IMR-90 (cell line): ENCODE measurements around the gene ZMYND11. TPM values are rescaled to one million over a fixed set of nuclear protein-coding genes. Genes with fewer than 3 reads are reported as not detected.
A peak's percentile ranks its signal among the peaks of the same experiment; 100 is the strongest.

Experiments used
- ATAC-seq: fragments of 200-7000 bp; cut with Tn5 transposase; 2 replicates; pipeline ENCODE4 v1.9.1; 2020; ENCODE audit warnings: low read depth, mild to moderate bottlenecking, moderate library complexity
- BruUV-seq: library from RNA; stranded (reverse); fragments of 400-500 nt; replicated peaks from 2 replicates; lab custom pipeline; 2021; lab: Mats Ljungman, UMichigan
- CTCF ChIA-PET: fragments of 300-600 bp; formaldehyde crosslinking; extraction: SDS; loops from one replicate; lab custom pipeline; 2021; ENCODE audit warnings: antibody characterized with exemption; lab: Yijun Ruan, JAX
- POLR2A ChIA-PET: fragments of 300-600 bp; sonication (Branson Sonifier 250); formaldehyde crosslinking; loops from one replicate; lab custom pipeline; 2022; ENCODE audit warnings: antibody characterized with exemption; ENCODE audit not compliant: unreplicated experiment; lab: Charles Lee
- DNase-seq: peaks from one replicate; pipeline ENCODE4 v3.0.0; 2013
- H2AFZ ChIP-seq: replicated peaks from 2 replicates; pipeline ENCODE3; 2013; ENCODE audit warnings: low read length, mild to moderate bottlenecking; ENCODE audit not compliant: poor library complexity
- H2AK5ac ChIP-seq: 2 replicates; pipeline ENCODE4 v1.6.1; 2013; ENCODE audit warnings: low read depth, low read length, inconsistent platforms
- H2AK9ac ChIP-seq: replicated peaks from 2 replicates; pipeline ENCODE3; 2013; ENCODE audit warnings: mild to moderate bottlenecking, low read depth, low read length, moderate library complexity; ENCODE audit not compliant: poor library complexity
- H2BK120ac ChIP-seq: 2 replicates; pipeline ENCODE4 v1.6.1; 2013; ENCODE audit warnings: low read depth, low read length, inconsistent platforms
- H2BK15ac ChIP-seq: 3 replicates; pipeline ENCODE4 v1.6.1; 2013; ENCODE audit warnings: low read depth, low read length, inconsistent platforms
- H2BK20ac ChIP-seq: 2 replicates; pipeline ENCODE4 v1.6.1; 2013; ENCODE audit warnings: low read depth, mild to moderate bottlenecking, inconsistent platforms, low read length, moderate library complexity
- H2BK5ac ChIP-seq: 2 replicates; pipeline ENCODE4 v1.6.1; 2013; ENCODE audit warnings: mild to moderate bottlenecking, low read depth, low read length, inconsistent platforms; ENCODE audit not compliant: poor library complexity, severe bottlenecking
- H3K14ac ChIP-seq: replicated peaks from 2 replicates; pipeline ENCODE4 v1.6.1; 2013; ENCODE audit warnings: low read depth, low read length, inconsistent platforms
- H3K18ac ChIP-seq: 2 replicates; pipeline ENCODE4 v1.6.1; 2013; ENCODE audit warnings: low read depth, low read length, control low read depth
- H3K23ac ChIP-seq: 2 replicates; pipeline ENCODE4 v1.6.1; 2013; ENCODE audit warnings: low read depth, low read length, inconsistent platforms
- H3K27ac ChIP-seq: 2 replicates; pipeline ENCODE4 v1.5.1; 2013; ENCODE audit warnings: mild to moderate bottlenecking, control low read depth, low read length; ENCODE audit not compliant: insufficient read depth
- H3K27me3 ChIP-seq: 2 replicates; pipeline ENCODE4 v1.6.1; 2013; ENCODE audit warnings: low read length; ENCODE audit not compliant: control insufficient read depth, insufficient read depth
- H3K36me3 ChIP-seq: 2 replicates; pipeline ENCODE4 v1.6.1; 2013; ENCODE audit warnings: low read length, mixed read lengths; ENCODE audit not compliant: control insufficient read depth, insufficient read depth
- H3K4ac ChIP-seq: 2 replicates; pipeline ENCODE4 v1.6.1; 2013; ENCODE audit warnings: low read depth, low read length, inconsistent platforms
- H3K4me1 ChIP-seq: 2 replicates; pipeline ENCODE4 v1.6.1; 2013; ENCODE audit warnings: low read length, mixed read lengths; ENCODE audit not compliant: control insufficient read depth, insufficient read depth
- H3K4me2 ChIP-seq: 2 replicates; pipeline ENCODE4 v1.6.1; 2013; ENCODE audit warnings: low read depth, mild to moderate bottlenecking, control low read depth, low read length, moderate library complexity
- H3K4me3 ChIP-seq: 2 replicates; pipeline ENCODE4 v1.5.1; 2013; ENCODE audit warnings: low read depth, mild to moderate bottlenecking, control low read depth, low read length, moderate library complexity; ENCODE audit not compliant: insufficient read depth
- H3K56ac ChIP-seq: 2 replicates; pipeline ENCODE4 v1.6.1; 2013; ENCODE audit warnings: low read length, inconsistent platforms; ENCODE audit not compliant: insufficient read depth; ENCODE audit errors: extremely low read depth
- H3K79me1 ChIP-seq, 2 experiments: 2 replicates each; pipeline ENCODE4 v1.6.1; 2013; ENCODE audit warnings: low read length in 2 of 2, inconsistent platforms in 1 of 2, low read depth in 1 of 2
- H3K9ac ChIP-seq: 2 replicates; pipeline ENCODE4 v1.6.1; 2013; ENCODE audit warnings: low read depth, low read length, control low read depth
- H3K9me1 ChIP-seq: 2 replicates; pipeline ENCODE4 v1.6.1; 2013; ENCODE audit warnings: low read length, inconsistent platforms; ENCODE audit not compliant: insufficient read depth
- H3K9me3 ChIP-seq: 2 replicates; pipeline ENCODE4 v1.6.1; 2013; ENCODE audit warnings: low read length; ENCODE audit not compliant: control insufficient read depth, insufficient read depth
- H4K20me1 ChIP-seq: 2 replicates; pipeline ENCODE4 v1.6.1; 2013; ENCODE audit warnings: low read length, inconsistent platforms; ENCODE audit not compliant: insufficient read depth
- H4K5ac ChIP-seq: 2 replicates; pipeline ENCODE4 v1.6.1; 2013; ENCODE audit warnings: mild to moderate bottlenecking, low read depth, low read length, control low read depth
- H4K8ac ChIP-seq, 2 experiments: 2 replicates each; pipeline ENCODE4 v1.6.1; 2013; ENCODE audit warnings: low read depth in 2 of 2, low read length in 2 of 2, control low read depth in 1 of 2, inconsistent platforms in 1 of 2
- H4K91ac ChIP-seq: 2 replicates; pipeline ENCODE4 v1.6.1; 2013; ENCODE audit warnings: low read depth, low read length, inconsistent platforms; ENCODE audit not compliant: insufficient read depth
- CTCF ChIP-seq: conservative IDR thresholded peaks from 2 replicates; pipeline ENCODE4 v1.5.1; 2012; ENCODE audit warnings: mild to moderate bottlenecking, low read depth, low read length, improper control_type of control experiment
- POLR2A ChIP-seq: IDR thresholded peaks from 2 replicates; pipeline ENCODE4 v1.6.1; 2012; ENCODE audit warnings: mild to moderate bottlenecking, low read depth, low read length
- RAD21 ChIP-seq: IDR thresholded peaks from 2 replicates; pipeline ENCODE4 v1.6.1; 2012; ENCODE audit warnings: low read length, improper control_type of control experiment
- SMC3 ChIP-seq: fragments of 150-350 bp; IDR thresholded peaks from 2 replicates; pipeline ENCODE4 v1.6.1; 2016; ENCODE audit warnings: low read depth, mild to moderate bottlenecking, antibody characterized with exemption, low read length, moderate library complexity
- WGBS, 2 experiments: methylation state at CpG; one replicate each; pipeline versions ENCODE4 v1.1.5 to v1.1.7; 2013; ENCODE audit warnings: missing lambda C conversion rate in 2 of 2; ENCODE audit not compliant: insufficient read length in 1 of 2; ENCODE audit errors: extremely low coverage in 2 of 2; 5-methylcytosine and 5-hydroxymethylcytosine counted together
- dilution Hi-C: fragments of 300-500 bp; cut with HindIII; formaldehyde crosslinking; loops from one replicate; pipeline ENCODE4 v1.14.3; 2018; ENCODE audit warnings: low sequenced_read_pairs; ENCODE audit not compliant: unreplicated experiment
- in situ Hi-C: fragments of 300-500 bp; cut with MboI; formaldehyde crosslinking; loops from 3 replicates; pipeline ENCODE4 v1.14.3; 2019; ENCODE audit warnings: low sequenced_read_pairs, inconsistent platforms, mixed read lengths
- intact Hi-C: fragments of 100-400 bp; cut with micrococcal nuclease; formaldehyde crosslinking; loops from 2 replicates; pipeline ENCODE4 v1.10.0; 2022
- polyA plus RNA-seq, 3 experiments: library from polyadenylated mRNA; depleted of rRNA; stranded (reverse); fragments of >200 nt; gene quantifications; 2 replicates each; pipeline ENCODE4 v1.2.3, GENCODE V29; 2012; ENCODE audit warnings: low replicate concordance in 1 of 3
- total RNA-seq: library from RNA; depleted of rRNA; stranded (reverse); fragments of >200 nt; gene quantifications from 2 replicates; pipeline ENCODE4 v1.2.3, GENCODE V29; 2012
- TF ChIP-seq, protein P1 (sequence below): fragments of 150-350 bp; IDR thresholded peaks from 2 replicates; pipeline ENCODE4 v1.6.1; 2016; ENCODE audit warnings: low read depth, mild to moderate bottlenecking, low read length, moderate library complexity, borderline replicate concordance

The ZMYND11 gene
- total and polyA plus RNA-seq, 2 of the 4 experiments (the other 2 are of a cell fraction), result 39.5 to 72.2 TPM

GRCh38 chr10:178208-178607 is 43.0 kb downstream of the ZMYND11 start:
- no peak overlapping the region for H3K4me2 ChIP-seq
- BruUV-seq, result no TSS peak
- H2AFZ ChIP-seq, result no peak overlapping the region
- no peak overlapping the region for H2BK120ac ChIP-seq
- ChIA-PET POLR2A (no interaction called here), CTCF (no interaction called here)
- no peak overlapping the region for H4K91ac ChIP-seq
- H4K8ac ChIP-seq, result no peak overlapping the region
- H3K4me3 ChIP-seq, result no peak overlapping the region
- no peak overlapping the region for H3K4ac ChIP-seq
- no peaks in the 10 kb centered on the region for H3K27me3 ChIP-seq
- H3K36me3 ChIP-seq, result peaks cover 3% of the 10 kb centered on the region
- no peaks in the 10 kb centered on the region for H3K9me3 ChIP-seq
- no peak overlapping the region for H3K56ac ChIP-seq
- H3K18ac ChIP-seq, result no peak overlapping the region
- no peak overlapping the region for H3K23ac ChIP-seq
- in situ Hi-C loops, result no loop called here
- peaks cover 22 to 43% of the 10 kb centered on the region in 2 experiments for H3K79me1 ChIP-seq
- peak; percentile 68 for DNase-seq
- no peak overlapping the region for H2BK15ac ChIP-seq
- no peak overlapping the region for H2BK20ac ChIP-seq
- peaks cover 4% of the 10 kb centered on the region for H3K4me1 ChIP-seq
- H3K9ac ChIP-seq, result no peak overlapping the region
- H2BK5ac ChIP-seq, result no peak overlapping the region
- intact Hi-C loops, result no loop called here
- peak; percentile 77 for ATAC-seq
- no peak overlapping the region for H3K27ac ChIP-seq
- H2AK5ac ChIP-seq, result no peak overlapping the region
- TF ChIP-seq, protein P1, sequence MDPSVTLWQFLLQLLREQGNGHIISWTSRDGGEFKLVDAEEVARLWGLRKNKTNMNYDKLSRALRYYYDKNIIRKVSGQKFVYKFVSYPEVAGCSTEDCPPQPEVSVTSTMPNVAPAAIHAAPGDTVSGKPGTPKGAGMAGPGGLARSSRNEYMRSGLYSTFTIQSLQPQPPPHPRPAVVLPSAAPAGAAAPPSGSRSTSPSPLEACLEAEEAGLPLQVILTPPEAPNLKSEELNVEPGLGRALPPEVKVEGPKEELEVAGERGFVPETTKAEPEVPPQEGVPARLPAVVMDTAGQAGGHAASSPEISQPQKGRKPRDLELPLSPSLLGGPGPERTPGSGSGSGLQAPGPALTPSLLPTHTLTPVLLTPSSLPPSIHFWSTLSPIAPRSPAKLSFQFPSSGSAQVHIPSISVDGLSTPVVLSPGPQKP, result no peak
- peak; percentile 48; the same call in 1 of the 2 replicates for TF ChIP-seq SMC3
- TF ChIP-seq CTCF, result peak; percentile 50
- peak; percentile 61 for TF ChIP-seq RAD21
- TF ChIP-seq POLR2A, result no peak
- WGBS, 2 experiments, result no CpG with 5 or more reads among the region's 2 CpGs
- H3K9me1 ChIP-seq, result 0 out of 2 replicates have a peak, but pooled peaks cover 3% of the 10 kb centered on the region
- H4K20me1 ChIP-seq, result peaks cover 25% of the 10 kb centered on the region; the same call in 1 of the 2 replicates
- no peak overlapping the region for H3K14ac ChIP-seq
- H4K5ac ChIP-seq, result no peak overlapping the region
- no peak overlapping the region for H2AK9ac ChIP-seq
- dilution Hi-C loops, result no loop called here
